GM21360 (cell line): ENCODE results near the gene POU6F1.
A peak's percentile ranks its signal among the peaks of the same experiment; 100 is the strongest.

Source experiments
- ATAC-seq: cut with Tn5 transposase; IDR thresholded peaks from one replicate; pipeline ENCODE4 v1.9.1; 2021; ENCODE audit warnings: mild to moderate bottlenecking, moderate library complexity; ENCODE audit not compliant: unreplicated experiment

The POU6F1 gene

GRCh38 chr12:51171884-51172514 lies 45.9 kb downstream of the POU6F1 start:
- ATAC-seq, result peak; percentile 27

GRCh38 chr12:51163795-51164194 lies 54.1 kb downstream of the POU6F1 start:
- no peak for ATAC-seq

GRCh38 chr12:51162217-51162616 lies 55.6 kb downstream of the POU6F1 start:
- no peak for ATAC-seq

GRCh38 chr12:51160814-51161459 lies 56.9 kb downstream of the POU6F1 start:
- no peak for ATAC-seq

GRCh38 chr12:51156245-51156765 lies 61.6 kb downstream of the POU6F1 start:
- no peak for ATAC-seq

- ATAC-seq, result no peak
Observed at GRCh38 chr12:51152953-51153352, 64.9 kb downstream of the POU6F1 start.

- ATAC-seq, result no peak
Observed at GRCh38 chr12:51150777-51151176, 67.1 kb downstream of the POU6F1 start.

GRCh38 chr12:51147309-51147708 lies 70.6 kb downstream of the POU6F1 start:
- no peak for ATAC-seq

GRCh38 chr12:51139292-51139844 lies 78.5 kb downstream of the POU6F1 start:
- no peak for ATAC-seq
